Stimulated activated CD8-positive, alpha-beta memory T cell treated with anti-CD3 and anti-CD28 coated beads, Interleukin-2, amount 100 ng/mL, for 48 hours (primary cell): ENCODE results near the gene SNX4.
"Not testable (repeated sequence)": the region's sequence is repeated elsewhere in the genome, so short reads cannot be mapped to it uniquely, and the experiment has no call there.

Source experiments
- DNase-seq, 2 donors: peaks; one replicate each; pipeline ENCODE4 v3.0.0-alpha.2; 2020; ENCODE audit warnings: low read depth in 2 of 2

SNX4 gene

DNA sequence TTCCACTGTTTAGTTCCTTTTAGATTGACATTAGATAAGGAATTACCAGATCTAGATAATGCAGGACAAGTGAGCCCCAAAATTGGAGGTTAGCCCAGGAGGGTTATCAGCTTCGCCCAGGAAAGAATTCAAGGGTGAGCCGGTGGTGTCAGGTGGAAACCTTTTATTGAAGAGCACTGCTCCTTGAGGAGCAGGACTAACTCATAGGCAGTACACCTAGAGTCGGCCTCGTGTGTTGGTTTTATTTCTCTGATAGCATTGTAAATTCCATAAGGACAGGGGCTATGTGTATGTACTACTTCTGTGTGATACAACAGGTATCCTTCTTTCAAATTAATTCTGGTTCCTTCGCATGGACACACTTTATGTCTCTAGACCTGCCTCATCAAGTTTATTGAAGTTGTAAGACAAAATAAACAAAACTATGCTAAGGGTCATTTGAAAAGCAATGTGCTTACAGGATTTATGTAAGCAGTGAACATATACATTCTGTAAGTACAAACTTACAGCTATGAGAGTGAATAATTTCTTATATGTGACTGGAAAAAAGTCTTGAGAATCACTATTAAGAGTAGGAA, 57.2 kb downstream of the SNX4 start:
- DNase-seq: no peak

- no peak for DNase-seq
Observed at GRCh38 chr3:125461896-125462295, 58.1 kb downstream of the SNX4 start.

DNA sequence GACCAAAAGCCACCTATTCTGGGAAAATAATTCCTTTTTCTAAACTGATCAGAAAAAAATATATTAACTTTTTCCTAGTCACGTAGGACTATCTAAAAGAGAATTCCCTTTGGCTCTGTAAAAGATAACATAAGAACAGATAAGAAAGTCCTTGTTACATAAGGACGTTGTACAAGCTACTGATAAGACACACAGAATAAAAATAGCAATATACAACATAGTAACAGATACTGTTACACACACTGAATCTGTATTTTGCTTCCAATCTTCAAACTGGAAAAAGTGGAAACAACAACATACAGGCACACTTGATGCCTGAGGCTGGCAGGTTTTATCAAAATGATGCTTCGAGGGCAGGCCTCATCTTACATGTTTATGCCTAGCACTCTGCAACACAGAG, 59.8 kb downstream of the SNX4 start:
- no peak for DNase-seq

GRCh38 chr3:125443923-125444322, 76.1 kb downstream of the SNX4 start:
- no peak for DNase-seq

- DNase-seq: no peak
Observed at GRCh38 chr3:125442506-125442905, 77.5 kb downstream of the SNX4 start.

DNA sequence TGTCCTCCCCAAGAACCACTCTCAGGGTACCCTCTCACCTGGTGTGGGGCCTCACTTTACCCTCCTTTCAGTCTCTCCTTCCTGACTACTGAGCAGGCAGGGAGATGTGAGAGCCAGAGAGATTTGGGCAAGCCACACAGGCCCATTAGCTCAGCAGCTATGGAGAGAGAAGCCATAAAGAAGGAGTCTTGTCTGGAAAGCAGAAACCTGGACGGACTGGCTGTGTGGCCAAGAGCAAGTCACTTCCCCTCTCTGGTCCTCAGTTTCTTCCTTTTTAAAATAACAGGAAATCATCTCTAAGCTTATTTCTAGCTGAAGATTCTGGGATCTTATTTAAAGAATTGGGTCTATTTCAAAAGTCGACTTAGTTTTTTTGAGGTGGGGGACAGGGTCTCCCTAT, 79.0 kb downstream of the SNX4 start:
- DNase-seq: no peak

DNA sequence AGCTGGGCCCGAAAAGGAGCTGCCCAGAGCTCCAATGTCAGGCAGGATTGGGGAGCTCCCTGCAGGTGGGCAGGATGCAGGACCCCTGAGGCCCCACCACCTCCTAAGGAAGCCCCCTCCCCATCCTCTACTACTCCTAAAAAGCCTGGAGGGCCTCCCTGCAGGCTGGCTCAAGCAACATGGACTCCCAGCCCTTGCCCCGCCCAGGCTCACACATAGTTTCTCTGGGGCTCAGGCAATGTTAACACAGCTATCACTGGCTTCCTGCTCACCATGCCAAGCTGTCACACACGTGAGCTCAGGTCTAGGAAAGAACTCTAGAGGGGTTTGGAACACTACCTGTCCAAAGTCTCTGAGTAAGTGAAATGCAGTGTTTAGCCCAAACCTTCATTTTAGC, 79.4 kb downstream of the SNX4 start:
- no peak for DNase-seq

- DNase-seq: peak; percentile 34 to 50
Observed at GRCh38 chr3:125437631-125438435, 82.2 kb downstream of the SNX4 start.

DNA sequence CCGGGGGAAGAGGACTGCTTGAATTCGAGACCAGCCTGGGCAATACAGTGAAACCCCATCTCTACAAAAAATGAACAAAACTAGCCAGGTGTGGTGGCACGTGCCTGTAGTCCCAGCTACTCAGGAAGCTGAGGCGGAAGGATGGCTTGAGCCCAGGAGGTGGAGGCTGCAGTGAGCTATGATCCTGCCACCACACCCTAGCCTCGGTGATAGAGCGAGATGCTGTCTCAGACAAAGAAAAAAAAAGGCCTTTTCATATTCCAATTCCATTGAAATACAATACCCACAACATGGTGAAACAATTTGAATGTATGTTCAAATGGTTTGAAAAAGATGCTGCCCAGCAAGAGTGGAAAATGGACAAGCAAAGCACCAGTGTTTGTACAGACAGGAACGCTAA, 83.1 kb downstream of the SNX4 start:
- no peak for DNase-seq

- no peak for DNase-seq
Observed at GRCh38 chr3:125435231-125435630, 84.8 kb downstream of the SNX4 start.

GRCh38 chr3:125434582-125435011, 85.4 kb downstream of the SNX4 start:
- DNase-seq: peak in 1 of 2 donors; percentile 12

GRCh38 chr3:125433611-125434041, 86.4 kb downstream of the SNX4 start:
- DNase-seq: no peak

GRCh38 chr3:125433091-125433534, 86.9 kb downstream of the SNX4 start:
- no peak for DNase-seq

DNA sequence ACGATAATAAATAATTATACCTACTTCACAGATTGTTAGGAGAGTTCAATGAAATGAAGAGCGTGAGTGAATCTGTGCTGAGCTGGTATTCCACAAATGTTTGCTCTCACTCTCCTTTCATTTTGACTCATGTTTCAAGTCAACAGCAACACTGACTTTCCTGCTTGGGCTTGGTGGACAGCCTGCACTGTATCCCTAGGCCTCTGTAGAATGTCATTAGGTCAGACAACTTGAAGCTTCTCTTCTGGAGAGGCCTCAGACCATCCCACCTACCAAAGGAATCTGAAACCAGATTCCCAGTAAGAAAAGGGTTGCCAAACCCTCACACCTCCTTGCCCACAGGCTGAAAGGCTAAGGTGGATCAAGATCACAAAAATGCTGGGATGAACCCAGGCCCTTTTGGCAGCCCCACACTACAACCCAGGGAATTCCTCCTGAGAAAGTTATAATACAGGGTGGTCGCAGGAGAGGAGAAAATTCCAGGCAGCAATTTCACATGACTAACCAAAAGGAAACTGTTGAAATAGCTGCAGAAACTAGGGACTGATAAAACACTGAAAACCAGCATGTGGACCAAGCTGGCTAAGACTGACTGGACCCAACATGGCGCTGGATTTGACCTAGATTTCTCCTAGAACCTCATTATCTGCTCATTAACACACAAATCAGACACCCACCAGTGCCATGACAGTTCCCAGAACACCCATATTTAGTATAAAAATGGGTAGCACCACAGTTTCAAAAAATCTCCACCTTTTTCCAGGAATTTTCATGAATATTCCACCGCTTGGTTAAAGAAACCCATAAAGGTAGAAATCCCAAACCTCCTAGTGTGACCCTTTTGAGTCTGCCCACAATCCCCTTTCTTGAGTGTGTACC, 87.9 kb downstream of the SNX4 start:
- DNase-seq: no peak

DNA sequence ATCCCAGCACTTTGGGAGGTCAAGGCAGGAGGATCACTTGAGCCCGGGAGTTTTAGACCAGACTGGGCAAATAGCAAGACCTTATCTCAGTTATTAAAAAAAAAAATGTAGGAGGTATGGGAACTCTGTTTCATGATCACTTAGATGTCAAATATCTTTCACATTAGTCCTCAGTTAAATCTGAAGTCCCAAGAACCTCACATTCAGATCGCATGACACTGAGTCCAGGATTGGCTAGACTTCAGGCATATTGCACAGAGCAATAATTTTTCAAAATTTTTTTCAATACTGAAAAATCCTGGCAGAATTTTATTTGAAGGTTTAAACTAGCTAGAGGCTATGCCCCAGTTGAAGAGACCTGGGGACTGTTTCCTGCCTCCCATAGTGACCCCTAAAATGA, 88.6 kb downstream of the SNX4 start:
- no peak for DNase-seq

DNA sequence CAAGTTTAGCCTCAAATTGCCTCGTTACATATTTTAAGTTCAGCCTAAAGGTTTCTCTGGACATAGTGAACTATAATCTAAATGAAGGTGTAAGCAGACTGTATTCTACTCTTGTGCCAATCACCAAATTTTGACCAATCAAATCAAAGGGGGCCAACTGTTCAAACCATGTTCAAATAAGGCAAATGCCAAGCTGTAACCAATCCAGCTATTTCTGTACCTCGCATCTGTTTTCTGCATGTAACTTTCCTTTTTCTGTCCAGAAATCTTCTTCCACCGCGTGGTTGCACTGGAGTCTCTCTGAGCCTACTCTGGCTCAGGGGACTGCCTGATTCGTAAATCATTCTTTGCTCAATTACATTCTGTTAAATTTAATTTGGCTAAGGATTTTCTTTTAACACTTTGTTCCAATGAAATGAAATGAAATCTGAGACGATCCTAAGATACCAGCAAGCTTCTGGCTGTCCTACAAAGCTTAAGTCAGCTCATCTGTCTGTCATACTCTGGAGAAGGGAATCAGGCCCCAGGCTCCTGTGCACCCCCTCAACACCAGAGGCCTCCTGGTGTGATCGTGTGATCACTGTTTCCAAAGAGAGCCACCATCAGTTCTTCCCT, 91.7 kb downstream of the SNX4 start:
- no peak for DNase-seq

GRCh38 chr3:125418306-125418705, 101.7 kb downstream of the SNX4 start:
- DNase-seq: no peak

GRCh38 chr3:125416235-125416634, 103.8 kb downstream of the SNX4 start:
- no peak for DNase-seq

DNA sequence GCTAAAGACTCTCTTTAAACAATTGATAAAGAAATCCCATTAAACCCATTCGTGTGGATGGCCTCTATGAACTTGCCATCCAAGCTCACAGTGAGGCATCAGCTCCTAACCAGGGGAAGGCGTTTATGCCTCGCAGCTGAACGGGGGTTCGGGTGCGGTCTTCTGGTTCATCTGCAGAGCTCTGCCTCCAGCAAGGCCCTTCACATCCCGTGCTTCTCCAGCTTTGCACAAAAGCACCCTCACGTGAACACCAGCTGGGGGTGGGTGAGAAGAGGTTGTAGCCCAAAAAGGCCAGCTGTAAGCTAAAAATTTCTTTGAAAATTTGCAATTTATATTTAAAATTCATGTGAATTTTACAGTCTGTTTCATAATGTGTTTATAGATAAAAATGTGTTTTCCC, 105.3 kb downstream of the SNX4 start:
- DNase-seq: no peak

GRCh38 chr3:125410922-125411321, 109.1 kb downstream of the SNX4 start:
- DNase-seq: no peak

GRCh38 chr3:125406070-125406469, 113.9 kb downstream of the SNX4 start:
- no peak for DNase-seq

GRCh38 chr3:125405515-125405914, 114.5 kb downstream of the SNX4 start:
- not testable (repeated sequence) for DNase-seq
